ENCODE results near the gene MRPL19.
"Not testable (repeated sequence)": the region's sequence is repeated elsewhere in the genome, so short reads cannot be mapped to it uniquely, and the experiment has no call there.

Gene MRPL19

GRCh38 chr2:75616933-75617332, 29.6 kb upstream of the MRPL19 start:
- DNase-seq, result no peak

- no peak for DNase-seq
Observed at GRCh38 chr2:75619956-75620740, 26.4 kb upstream of the MRPL19 start.

- DNase-seq, result no peak
Observed at GRCh38 chr2:75621228-75621627, 25.4 kb upstream of the MRPL19 start.

- no peak for DNase-seq
Observed at GRCh38 chr2:75622500-75622899, 24.1 kb upstream of the MRPL19 start.

GRCh38 chr2:75622929-75623328, 23.7 kb upstream of the MRPL19 start:
- DNase-seq, result no peak

GRCh38 chr2:75627902-75628504, 18.6 kb upstream of the MRPL19 start:
- DNase-seq, result peak; percentile 91

GRCh38 chr2:75632091-75632701, 14.4 kb upstream of the MRPL19 start:
- DNase-seq, result peak; percentile 57

- DNase-seq, result no peak
Observed at GRCh38 chr2:75632813-75633212, 13.8 kb upstream of the MRPL19 start.

- no peak for DNase-seq
Observed at GRCh38 chr2:75633620-75634019, 13.0 kb upstream of the MRPL19 start.

- DNase-seq, result no peak
Observed at GRCh38 chr2:75634945-75635344, 11.6 kb upstream of the MRPL19 start.

GRCh38 chr2:75637568-75637967, 9.0 kb upstream of the MRPL19 start:
- no peak for DNase-seq

- peak; percentile 78 for DNase-seq
Observed at GRCh38 chr2:75640621-75641121, 5.9 kb upstream of the MRPL19 start.

GRCh38 chr2:75641587-75641986, 5.0 kb upstream of the MRPL19 start:
- DNase-seq, result no peak

- no peak for DNase-seq
Observed at GRCh38 chr2:75643980-75644379, 2.6 kb upstream of the MRPL19 start.

GRCh38 chr2:75645643-75646042, 940 bp upstream of the MRPL19 start:
- DNase-seq, result no peak

GRCh38 chr2:75646090-75646582, 447 bp upstream of the MRPL19 start:
- no peak for DNase-seq

- DNase-seq, result no peak
Observed at GRCh38 chr2:75647771-75648170, 1.2 kb downstream of the MRPL19 start.

GRCh38 chr2:75654012-75654411, 7.4 kb downstream of the MRPL19 start:
- DNase-seq, result no peak

GRCh38 chr2:75655861-75656260, 9.3 kb downstream of the MRPL19 start:
- no peak for DNase-seq

GRCh38 chr2:75656563-75656962, 10.0 kb downstream of the MRPL19 start:
- no peak for DNase-seq

- no peak for DNase-seq
Observed at GRCh38 chr2:75657798-75658197, 11.2 kb downstream of the MRPL19 start.

- no peak for DNase-seq
Observed at GRCh38 chr2:75666911-75667310, 20.3 kb downstream of the MRPL19 start.

GRCh38 chr2:75667884-75668283, 21.3 kb downstream of the MRPL19 start:
- no peak for DNase-seq

- DNase-seq, result not testable (repeated sequence)
Observed at GRCh38 chr2:75675423-75675822, 28.8 kb downstream of the MRPL19 start.

All from islet precursor cell (in vitro differentiated cells).